GM12873 (cell line): ENCODE measurements around the gene PLAC1.

Source experiments
- TF ChIP-seq, protein P1 (sequence below): IDR thresholded peaks from 2 replicates; pipeline ENCODE4 v1.5.1; 2012; ENCODE audit warnings: low read depth, mild to moderate bottlenecking, moderate library complexity, low read length, control low read depth; ENCODE audit not compliant: insufficient read depth; ENCODE audit errors: missing control alignments

Gene PLAC1

DNA sequence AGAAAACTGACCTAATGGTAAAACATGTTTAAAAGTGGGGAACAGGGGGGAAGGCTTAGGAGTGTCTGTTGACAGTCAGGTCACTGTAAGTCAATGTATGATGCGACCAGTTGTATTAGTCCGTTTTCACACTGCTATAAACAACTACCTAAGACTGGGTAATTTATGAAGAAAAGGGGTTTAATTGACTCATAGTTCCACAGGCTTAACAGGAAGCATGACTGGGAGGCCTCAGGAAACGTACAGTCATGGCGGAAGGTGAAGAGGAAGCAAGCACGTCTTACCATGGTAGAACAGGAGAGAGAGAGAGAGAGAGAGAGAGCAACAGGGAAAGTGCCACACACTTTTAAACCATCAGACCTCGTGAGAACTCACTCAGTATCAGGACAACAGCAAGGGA is 13.0 kb upstream of the PLAC1 start:
- TF ChIP-seq, protein P1, sequence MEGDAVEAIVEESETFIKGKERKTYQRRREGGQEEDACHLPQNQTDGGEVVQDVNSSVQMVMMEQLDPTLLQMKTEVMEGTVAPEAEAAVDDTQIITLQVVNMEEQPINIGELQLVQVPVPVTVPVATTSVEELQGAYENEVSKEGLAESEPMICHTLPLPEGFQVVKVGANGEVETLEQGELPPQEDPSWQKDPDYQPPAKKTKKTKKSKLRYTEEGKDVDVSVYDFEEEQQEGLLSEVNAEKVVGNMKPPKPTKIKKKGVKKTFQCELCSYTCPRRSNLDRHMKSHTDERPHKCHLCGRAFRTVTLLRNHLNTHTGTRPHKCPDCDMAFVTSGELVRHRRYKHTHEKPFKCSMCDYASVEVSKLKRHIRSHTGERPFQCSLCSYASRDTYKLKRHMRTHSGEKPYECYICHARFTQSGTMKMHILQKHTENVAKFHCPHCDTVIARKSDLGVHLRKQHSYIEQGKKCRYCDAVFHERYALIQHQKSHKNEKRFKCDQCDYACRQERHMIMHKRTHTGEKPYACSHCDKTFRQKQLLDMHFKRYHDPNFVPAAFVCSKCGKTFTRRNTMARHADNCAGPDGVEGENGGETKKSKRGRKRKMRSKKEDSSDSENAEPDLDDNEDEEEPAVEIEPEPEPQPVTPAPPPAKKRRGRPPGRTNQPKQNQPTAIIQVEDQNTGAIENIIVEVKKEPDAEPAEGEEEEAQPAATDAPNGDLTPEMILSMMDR = no peak

DNA sequence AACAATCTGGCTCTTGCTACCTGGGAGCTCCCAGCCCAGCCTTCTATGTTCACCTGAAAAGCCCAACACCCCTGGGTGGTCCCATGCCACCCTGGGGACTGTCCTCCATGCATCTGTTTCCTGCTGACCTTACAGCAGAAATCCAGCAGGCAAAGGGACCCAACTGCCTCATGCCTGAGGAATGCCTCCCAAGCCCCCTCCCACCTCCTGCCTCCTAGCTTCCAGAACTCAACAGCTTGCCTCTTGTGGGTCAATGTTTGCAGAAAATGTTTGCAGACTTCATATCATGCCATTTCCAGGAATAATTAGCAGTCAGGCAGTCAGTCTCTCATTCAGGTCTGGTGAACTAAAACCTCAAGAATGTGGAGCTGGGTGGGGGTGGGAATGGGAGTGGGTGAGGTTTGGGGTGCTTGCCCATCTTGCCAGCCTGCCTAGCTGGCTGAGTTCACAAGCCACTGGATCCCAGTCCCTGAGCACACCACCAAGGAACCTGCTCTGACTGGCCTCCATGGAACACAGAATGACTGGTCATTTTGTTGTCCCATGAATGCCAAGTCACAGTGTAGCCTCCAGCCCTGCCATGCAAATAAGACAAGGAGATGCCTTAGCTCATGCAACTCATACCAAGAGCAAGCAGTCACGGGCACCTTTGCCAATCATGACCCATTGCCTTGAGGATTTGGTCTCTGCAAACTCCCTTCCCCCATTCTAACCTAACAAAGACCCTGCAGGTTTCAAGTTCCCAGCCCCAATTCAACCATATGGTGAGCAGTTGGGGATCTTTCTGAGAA is 12.1 kb upstream of the PLAC1 start:
- TF ChIP-seq, protein P1 = no peak

DNA sequence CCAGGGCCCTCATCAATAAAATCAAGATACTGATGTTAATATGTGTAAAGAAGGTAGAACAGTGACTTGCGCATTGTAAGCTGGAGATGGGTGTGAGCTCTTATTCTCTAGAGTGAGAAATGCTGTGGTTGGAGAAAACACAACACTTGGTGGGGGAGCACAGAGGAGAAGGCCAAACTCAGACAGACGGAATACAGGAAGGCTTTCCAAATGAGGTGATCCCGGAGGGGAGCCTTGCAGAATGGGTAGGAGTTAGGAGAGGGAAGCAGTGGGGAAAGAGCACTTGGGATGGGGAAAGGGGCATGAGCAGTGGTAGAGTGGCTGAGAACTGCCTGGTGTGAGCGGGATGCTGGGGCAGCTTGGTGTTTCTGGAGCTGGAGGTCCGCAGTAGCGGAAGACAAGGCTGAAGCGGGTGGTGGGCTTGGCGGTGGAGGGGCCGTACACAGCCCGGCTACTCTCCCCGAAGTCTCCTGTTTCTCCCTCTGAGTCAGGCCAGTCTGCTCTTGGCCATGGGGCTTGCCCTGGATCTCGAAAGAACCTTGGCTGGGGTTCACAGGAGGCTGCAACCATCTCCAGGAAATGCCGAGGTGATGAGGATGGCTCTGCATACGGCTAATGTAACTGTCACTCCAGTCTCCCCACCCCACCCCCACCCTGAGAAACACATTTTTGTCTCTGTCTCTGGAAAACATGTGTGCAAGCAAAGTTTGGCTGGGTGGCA is 11.3 kb upstream of the PLAC1 start:
- TF ChIP-seq, protein P1 = no peak

DNA sequence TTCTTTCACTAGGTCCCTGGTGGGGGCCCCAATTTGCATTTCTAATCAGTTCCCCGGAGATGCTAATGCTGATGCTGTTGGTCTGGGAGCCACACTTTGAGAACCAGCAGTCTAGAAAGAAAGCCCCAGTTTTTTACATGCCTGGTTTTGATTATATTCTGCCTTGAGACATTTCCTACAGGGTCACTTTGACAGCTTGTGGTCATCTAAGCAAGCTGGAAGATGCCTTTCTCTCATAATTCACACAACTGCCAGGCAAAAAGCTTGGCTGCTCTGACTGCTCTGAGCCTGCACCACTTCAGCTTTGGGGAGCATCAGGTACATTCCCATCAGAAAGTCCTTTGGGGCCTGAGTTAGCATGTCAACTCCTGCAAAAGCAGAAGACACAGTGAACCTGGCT is 5.9 kb upstream of the PLAC1 start:
- TF ChIP-seq, protein P1 = no peak

DNA sequence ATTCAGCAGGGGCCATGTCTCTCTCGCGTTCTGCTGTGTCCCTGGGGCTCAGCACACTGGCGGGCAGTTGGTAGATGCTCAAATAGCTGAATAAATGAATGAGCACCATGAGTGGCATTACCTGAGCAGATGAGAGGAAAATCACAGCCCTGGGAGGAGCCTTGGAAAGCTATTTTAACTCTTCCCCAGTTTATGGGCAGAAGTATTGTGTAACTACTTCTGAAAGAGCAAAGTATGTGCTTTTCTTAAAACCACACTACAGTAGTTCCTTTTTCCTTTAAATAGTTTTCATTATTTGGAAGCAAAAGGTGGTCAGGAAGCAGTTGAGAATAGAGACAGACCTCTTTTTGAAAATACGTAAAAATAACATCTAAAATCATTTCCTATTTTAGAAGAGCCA is 3.0 kb upstream of the PLAC1 start:
- TF ChIP-seq, protein P1 = no peak

DNA sequence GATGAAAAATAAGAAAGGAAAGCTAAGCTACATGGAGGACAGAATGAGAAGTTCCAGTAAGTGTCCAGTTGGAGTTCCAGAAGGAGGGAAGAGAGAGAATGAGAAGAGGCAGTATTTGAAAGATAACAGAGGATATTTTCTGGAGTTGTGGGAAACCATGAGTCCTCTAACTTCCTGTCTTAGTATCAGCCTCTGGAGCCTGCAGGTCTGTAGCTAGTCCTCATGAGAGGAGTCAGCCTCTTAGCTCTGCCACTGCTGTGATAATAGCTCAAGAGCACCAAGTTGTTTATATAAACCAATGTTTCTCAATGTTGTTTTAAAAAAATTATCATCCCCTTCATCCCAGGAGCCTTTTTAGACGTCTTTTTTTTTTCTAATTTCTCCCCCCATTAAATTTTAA is 2.4 kb upstream of the PLAC1 start:
- TF ChIP-seq, protein P1 = no peak

DNA sequence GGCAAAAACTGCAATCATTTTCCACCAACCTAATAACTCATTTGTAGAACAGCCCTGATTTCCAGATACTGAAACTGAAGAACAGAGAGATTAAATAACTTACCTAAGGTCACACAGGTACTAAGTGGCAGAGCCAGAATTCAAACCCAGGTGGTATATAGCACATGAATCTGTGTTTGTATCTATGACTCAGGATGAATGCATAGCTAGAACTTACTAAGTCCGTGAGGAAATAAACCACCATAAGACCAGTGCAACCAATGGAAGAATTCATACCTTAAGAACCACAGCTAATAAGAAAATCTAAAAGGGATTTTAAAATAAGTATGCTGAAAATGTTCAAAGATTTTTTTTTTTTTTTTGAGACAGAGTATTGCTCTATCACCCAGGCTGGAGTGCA is 1.5 kb upstream of the PLAC1 start:
- TF ChIP-seq, protein P1 = no peak
